Lung (tissue), 12 donors: Measurements from ENCODE around the gene EPC1. TPM values are rescaled to one million over a fixed set of nuclear protein-coding genes. Genes with fewer than 3 reads are reported as not detected.

ENCODE experiments used
- ATAC-seq: fragments of 200-7000 bp; cut with Tn5 transposase; one replicate; pipeline ENCODE4 v1.9.1; 2020; ENCODE audit warnings: moderate number of reproducible peaks; ENCODE audit not compliant: insufficient read depth, low FRiP score
- DNase-seq, 3 donors: peaks; one replicate each; pipeline ENCODE4 v3.0.0-alpha.2; 2013 to 2017
- H3K27ac ChIP-seq, 2 donors: one replicate each; pipeline ENCODE4 v1.5.1; 2013; ENCODE audit warnings: mild to moderate bottlenecking in 2 of 2, moderate library complexity in 2 of 2, control low read depth in 1 of 2, inconsistent platforms in 1 of 2, low read depth in 1 of 2, low read length in 1 of 2
- H3K27me3 ChIP-seq, 3 donors: one replicate each; pipeline ENCODE4 v1.5.1; 2013; ENCODE audit warnings: low read length in 2 of 3; ENCODE audit not compliant: control insufficient read depth in 3 of 3, insufficient read depth in 3 of 3
- H3K36me3 ChIP-seq, 4 donors: one replicate each; pipeline ENCODE4 v1.5.1; 2013; ENCODE audit warnings: low read length in 4 of 4, mild to moderate bottlenecking in 1 of 4, moderate library complexity in 1 of 4; ENCODE audit not compliant: control insufficient read depth in 4 of 4, insufficient read depth in 4 of 4
- H3K4me1 ChIP-seq, 5 donors: one replicate each; pipeline ENCODE4 v1.5.1; 2013; ENCODE audit warnings: low read length in 5 of 5, mild to moderate bottlenecking in 2 of 5, moderate library complexity in 1 of 5; ENCODE audit not compliant: control insufficient read depth in 5 of 5, insufficient read depth in 5 of 5
- H3K4me3 ChIP-seq: one replicate; pipeline ENCODE4 v1.5.1; 2013; ENCODE audit warnings: mild to moderate bottlenecking, control low read depth, moderate library complexity
- H3K9ac ChIP-seq, 2 donors: one replicate each; pipeline ENCODE4 v1.5.1; 2013; ENCODE audit warnings: low read length in 2 of 2, control low read depth in 1 of 2; ENCODE audit not compliant: insufficient read depth in 1 of 2
- H3K9me3 ChIP-seq, 4 donors: one replicate each; pipeline ENCODE4 v1.5.1; 2013; ENCODE audit warnings: low read length in 3 of 4, mild to moderate bottlenecking in 1 of 4, moderate library complexity in 1 of 4; ENCODE audit not compliant: control insufficient read depth in 4 of 4, insufficient read depth in 3 of 4
- CTCF ChIP-seq: IDR thresholded peaks from 2 replicates; pipeline ENCODE4 v1.5.1; 2012; ENCODE audit warnings: mild to moderate bottlenecking; ENCODE audit errors: control extremely low read depth, extremely low read depth
- WGBS, 2 donors: extraction: QIAGEN DNeasy Blood & Tissue Kit; methylation state at CpG; one replicate each; pipeline ENCODE4 v1.1.7; 2013; 5-methylcytosine and 5-hydroxymethylcytosine counted together
- polyA plus RNA-seq, 2 donors: library from polyadenylated mRNA; stranded (reverse); fragments of 200-250 nt; gene quantifications; one replicate each; pipeline ENCODE4 v1.2.1, GENCODE V29; 2013
- total RNA-seq, 2 donors: library from RNA; depleted of rRNA in 1 of 2; stranded (reverse); fragments of >200 nt in 1 of 2; gene quantifications; one replicate each; pipeline ENCODE4 v1.2.1, GENCODE V29; 2014 to 2021
- donor health status: control.
- donor health status: control.
- donor health status: Bipolar disorder and iron deficiency.
- donor health status: healthy.
- donor health status: DM: yes; HTN: yes; CAD: no.

Gene EPC1
- total and polyA plus RNA-seq, 4 donors = 13.2 to 109 (median 26.0) TPM

- whole genome bisulfite sequencing, 2 donors = 93 to 94% methylated on average over 3 of the region's 3 CpGs
- no peak overlapping the region for H3K27ac ChIP-seq
- no peaks in the 10 kb centered on the region for H3K27me3 ChIP-seq
- H3K9ac ChIP-seq = no peak overlapping the region
- DNase-seq = no peak
- H3K4me1 ChIP-seq = peaks cover 12 to 55% (median 21%) of the 10 kb centered on the region in 5 donors
- H3K36me3 ChIP-seq = peaks cover 0 to 11% (median 1%) of the 10 kb centered on the region in 4 donors
- no peak for TF ChIP-seq CTCF
- no peak overlapping the region for H3K4me3 ChIP-seq
- H3K9me3 ChIP-seq = no peaks in the 10 kb centered on the region
- no peak for ATAC-seq
These were observed 13.1 kb downstream of the EPC1 start for GRCh38 chr10:32333849-32334248.

- no peak overlapping the region for H3K9ac ChIP-seq
- WGBS, 2 donors = 42 to 62% methylated on average over 3 of the region's 3 CpGs
- ATAC-seq (no peak), DNase-seq (peak in 1 of 3 donors; percentile 13)
- H3K36me3 ChIP-seq = peaks cover 0 to 11% (median 1%) of the 10 kb centered on the region in 4 donors
- H3K4me1 ChIP-seq = peaks cover 12 to 54% (median 28%) of the 10 kb centered on the region in 5 donors
- no peaks in the 10 kb centered on the region for H3K9me3 ChIP-seq
- TF ChIP-seq CTCF = no peak
- H3K27me3 ChIP-seq = no peaks in the 10 kb centered on the region
- H3K4me3 ChIP-seq = no peak overlapping the region
- peak overlapping the region in 1 of 2 donors; percentile 59 for H3K27ac ChIP-seq
These were observed 14.6 kb downstream of the EPC1 start for GRCh38 chr10:32332299-32332750.

DNA sequence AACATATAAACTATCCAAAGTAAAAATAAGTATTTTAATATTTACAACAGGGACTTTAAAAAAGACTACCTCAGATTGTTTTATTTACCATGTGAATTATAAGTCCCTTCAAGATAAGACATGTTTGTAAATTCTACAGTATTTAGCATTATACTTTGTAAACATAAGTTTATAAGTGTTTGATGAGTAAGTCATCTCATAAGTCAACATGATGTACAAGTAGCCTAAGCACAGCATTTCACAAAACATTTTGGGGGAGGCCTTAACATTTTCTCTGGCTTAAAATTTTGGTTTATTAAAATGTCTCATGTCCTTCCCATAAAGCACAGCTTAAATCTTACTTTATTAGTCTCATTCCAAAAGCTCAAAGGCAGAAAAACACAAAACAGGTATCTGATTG lies 15.4 kb downstream of the EPC1 start:
- H3K36me3 ChIP-seq = peaks cover 0 to 15% (median 1%) of the 10 kb centered on the region in 4 donors
- no peaks in the 10 kb centered on the region for H3K9me3 ChIP-seq
- H3K4me1 ChIP-seq = peaks cover 12 to 56% (median 31%) of the 10 kb centered on the region in 5 donors
- no peaks in the 10 kb centered on the region for H3K27me3 ChIP-seq
- TF ChIP-seq CTCF = no peak
- ATAC-seq (no peak), DNase-seq (no peak)
- peak overlapping the region in 1 of 2 donors; percentile 10 for H3K9ac ChIP-seq
- no peak overlapping the region for H3K27ac ChIP-seq
- H3K4me3 ChIP-seq = no peak overlapping the region

DNA sequence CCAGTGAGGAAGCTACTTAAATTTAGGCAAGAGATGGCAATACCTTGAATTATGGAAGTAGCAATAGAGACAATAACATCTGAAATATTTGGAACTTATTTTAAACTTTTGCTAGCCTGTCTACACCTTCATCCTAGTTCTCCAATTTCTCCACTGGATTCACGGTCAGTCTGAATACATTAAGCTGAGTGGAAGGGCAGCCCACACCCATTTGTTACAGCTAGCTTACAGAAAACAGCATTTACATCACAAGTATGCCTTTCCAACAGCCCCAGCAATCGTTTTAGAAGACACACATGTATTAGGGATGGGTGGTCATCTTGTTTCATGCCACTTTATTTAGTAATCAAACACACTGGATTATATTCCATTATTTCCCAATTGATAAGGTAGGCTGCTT lies 16.7 kb downstream of the EPC1 start:
- DNase-seq = no peak
- peaks cover 0 to 15% (median 1%) of the 10 kb centered on the region in 4 donors for H3K36me3 ChIP-seq
- peak overlapping the region in 1 of 2 donors; percentile 12 for H3K27ac ChIP-seq
- H3K4me3 ChIP-seq = no peak overlapping the region
- peaks cover 12 to 57% (median 35%) of the 10 kb centered on the region in 5 donors for H3K4me1 ChIP-seq
- no peaks in the 10 kb centered on the region for H3K27me3 ChIP-seq
- no peaks in the 10 kb centered on the region for H3K9me3 ChIP-seq
- H3K9ac ChIP-seq = no peak overlapping the region
- no peak for ATAC-seq
- WGBS, 2 donors = 50 to 72% methylated on average over 2 of the region's 2 CpGs
- TF ChIP-seq CTCF = no peak
